HUES48 (cell line): ENCODE data around the gene TMEM176A.
"Not testable (repeated sequence)": the region's sequence is repeated elsewhere in the genome, so short reads cannot be mapped to it uniquely, and the experiment has no call there.

Experiments
- H3K27ac ChIP-seq: one replicate; pipeline ENCODE4 v1.7.0; 2013; ENCODE audit warnings: low read depth, low read length, inconsistent platforms
- H3K27me3 ChIP-seq: 2 replicates; pipeline ENCODE4 v1.6.1; 2013; ENCODE audit warnings: mild to moderate bottlenecking, low read length; ENCODE audit not compliant: control insufficient read depth, insufficient read depth
- H3K36me3 ChIP-seq: 2 replicates; pipeline ENCODE4 v1.6.1; 2013; ENCODE audit warnings: low read length; ENCODE audit not compliant: control insufficient read depth, insufficient read depth
- H3K4me1 ChIP-seq: 2 replicates; pipeline ENCODE4 v1.6.1; 2013; ENCODE audit warnings: mild to moderate bottlenecking, low read length; ENCODE audit not compliant: control insufficient read depth, insufficient read depth
- H3K4me3 ChIP-seq: 2 replicates; pipeline ENCODE4 v1.5.1; 2013; ENCODE audit warnings: mild to moderate bottlenecking, low read depth, low read length
- H3K9ac ChIP-seq: 2 replicates; pipeline ENCODE4 v1.6.1; 2013; ENCODE audit warnings: mild to moderate bottlenecking, low read depth, low read length, moderate library complexity
- H3K9me3 ChIP-seq: 2 replicates; pipeline ENCODE4 v1.6.1; 2013; ENCODE audit warnings: low read length; ENCODE audit not compliant: control insufficient read depth, insufficient read depth

TMEM176A gene

GRCh38 chr7:150803161-150803860, 2.7 kb downstream of the TMEM176A start:
- no peak overlapping the region for H3K27ac ChIP-seq
- 0 out of 2 replicates have a peak, but pooled peaks cover 5% of the 10 kb centered on the region for H3K9me3 ChIP-seq
- H3K4me1 ChIP-seq: no peaks in the 10 kb centered on the region
- H3K4me3 ChIP-seq: no peak overlapping the region
- no peak overlapping the region for H3K9ac ChIP-seq
- peaks cover 63% of the 10 kb centered on the region for H3K27me3 ChIP-seq
- no peaks in the 10 kb centered on the region for H3K36me3 ChIP-seq

GRCh38 chr7:150804802-150805201, 4.2 kb downstream of the TMEM176A start:
- no peak overlapping the region for H3K4me3 ChIP-seq
- no peak overlapping the region for H3K27ac ChIP-seq
- H3K36me3 ChIP-seq: no peaks in the 10 kb centered on the region
- H3K4me1 ChIP-seq: no peaks in the 10 kb centered on the region
- H3K27me3 ChIP-seq: peaks cover 48% of the 10 kb centered on the region
- 0 out of 2 replicates have a peak, but pooled peaks cover 5% of the 10 kb centered on the region for H3K9me3 ChIP-seq
- no peak overlapping the region for H3K9ac ChIP-seq

GRCh38 chr7:150805864-150806263, 5.3 kb downstream of the TMEM176A start:
- H3K27ac ChIP-seq: no peak overlapping the region
- H3K9ac ChIP-seq: no peak overlapping the region
- H3K4me1 ChIP-seq: no peaks in the 10 kb centered on the region
- peaks cover 38% of the 10 kb centered on the region for H3K27me3 ChIP-seq
- H3K4me3 ChIP-seq: no peak overlapping the region
- H3K36me3 ChIP-seq: no peaks in the 10 kb centered on the region
- 0 out of 2 replicates have a peak, but pooled peaks cover 5% of the 10 kb centered on the region for H3K9me3 ChIP-seq

GRCh38 chr7:150806454-150806853, 5.9 kb downstream of the TMEM176A start:
- Histone ChIP-seq H3K36me3 (no peaks in the 10 kb centered on the region), H3K4me3 (no peak overlapping the region), H3K27ac (no peak overlapping the region), H3K4me1 (no peaks in the 10 kb centered on the region), H3K9ac (no peak overlapping the region), H3K9me3 (0 out of 2 replicates have a peak, but pooled peaks cover 5% of the 10 kb centered on the region), H3K27me3 (peaks cover 32% of the 10 kb centered on the region)

GRCh38 chr7:150806863-150807262, 6.3 kb downstream of the TMEM176A start:
- H3K27me3 ChIP-seq: peaks cover 28% of the 10 kb centered on the region
- no peak overlapping the region for H3K27ac ChIP-seq

GRCh38 chr7:150807616-150808438, 7.3 kb downstream of the TMEM176A start:
- H3K27ac ChIP-seq, H3K4me3 ChIP-seq, H3K9me3 ChIP-seq, H3K4me1 ChIP-seq, H3K36me3 ChIP-seq, H3K9ac ChIP-seq: not testable (repeated sequence)
- H3K27me3 ChIP-seq: peaks cover 18% of the 10 kb centered on the region

More at GRCh38 chr7:150806863-150807262, 6.3 kb downstream of the TMEM176A start:
- Histone ChIP-seq H3K9ac (no peak overlapping the region), H3K4me3 (no peak overlapping the region), H3K36me3 (no peaks in the 10 kb centered on the region), H3K4me1 (no peaks in the 10 kb centered on the region), H3K9me3 (0 out of 2 replicates have a peak, but pooled peaks cover 5% of the 10 kb centered on the region)

- no peaks in the 10 kb centered on the region for H3K27me3 ChIP-seq
- no peaks in the 10 kb centered on the region for H3K36me3 ChIP-seq
- H3K27ac ChIP-seq: no peak overlapping the region
- 0 out of 2 replicates have a peak, but pooled peaks cover 5% of the 10 kb centered on the region for H3K9me3 ChIP-seq
- no peak overlapping the region for H3K4me3 ChIP-seq
- H3K9ac ChIP-seq: no peak overlapping the region
- H3K4me1 ChIP-seq: peaks cover 4% of the 10 kb centered on the region; the same call in 1 of the 2 replicates
These were observed 13.9 kb downstream of the TMEM176A start for GRCh38 chr7:150814328-150815001.

- Histone ChIP-seq H3K4me3 (no peak overlapping the region), H3K9ac (no peak overlapping the region), H3K4me1 (peaks cover 4% of the 10 kb centered on the region; the same call in 1 of the 2 replicates), H3K27ac (no peak overlapping the region), H3K36me3 (no peaks in the 10 kb centered on the region), H3K27me3 (no peaks in the 10 kb centered on the region), H3K9me3 (0 out of 2 replicates have a peak, but pooled peaks cover 5% of the 10 kb centered on the region)
These were observed 18.4 kb downstream of the TMEM176A start for GRCh38 chr7:150818971-150819370.

- Histone ChIP-seq H3K36me3 (no peaks in the 10 kb centered on the region), H3K27ac (no peak overlapping the region), H3K4me1 (no peaks in the 10 kb centered on the region), H3K27me3 (no peaks in the 10 kb centered on the region), H3K9me3 (0 out of 2 replicates have a peak, but pooled peaks cover 5% of the 10 kb centered on the region), H3K4me3 (no peak overlapping the region), H3K9ac (no peak overlapping the region)
These were observed 19.6 kb downstream of the TMEM176A start for GRCh38 chr7:150820148-150820547.

- no peaks in the 10 kb centered on the region for H3K4me1 ChIP-seq
- H3K27ac ChIP-seq: no peak overlapping the region
- no peak overlapping the region for H3K9ac ChIP-seq
- no peaks in the 10 kb centered on the region for H3K27me3 ChIP-seq
- H3K9me3 ChIP-seq: 0 out of 2 replicates have a peak, but pooled peaks cover 5% of the 10 kb centered on the region
- H3K4me3 ChIP-seq: no peak overlapping the region
- H3K36me3 ChIP-seq: no peaks in the 10 kb centered on the region
These were observed 20.1 kb downstream of the TMEM176A start for GRCh38 chr7:150820578-150821198.
